Osteoblast (primary cell): ENCODE data around the gene TDG. TPM values are rescaled to one million over a fixed set of nuclear protein-coding genes. Genes with fewer than 3 reads are reported as not detected.

Source experiments
- DNase-seq: peaks from one replicate; pipeline ENCODE4 v3.0.0; 2011; ENCODE audit warnings: low spot score, mixed read lengths; ENCODE audit not compliant: insufficient read length; ENCODE audit errors: missing footprints
- H2AFZ ChIP-seq: 2 replicates; pipeline ENCODE4 v1.6.0; 2011; ENCODE audit warnings: mild to moderate bottlenecking, low read length
- H3K27ac ChIP-seq: 2 replicates; pipeline ENCODE4 v1.5.1; 2011; ENCODE audit warnings: mild to moderate bottlenecking, low read depth, low read length, moderate library complexity
- H3K27me3 ChIP-seq: 2 replicates; pipeline ENCODE4 v1.6.0; 2012; ENCODE audit warnings: mild to moderate bottlenecking, control low read depth, inconsistent platforms, low read length, moderate library complexity; ENCODE audit not compliant: insufficient read depth
- H3K36me3 ChIP-seq: 2 replicates; pipeline ENCODE4 v1.5.1; 2011; ENCODE audit warnings: mild to moderate bottlenecking, low read length, control low read depth, moderate library complexity; ENCODE audit not compliant: insufficient read depth
- H3K4me1 ChIP-seq: 2 replicates; pipeline ENCODE4 v1.5.1; 2011; ENCODE audit warnings: mild to moderate bottlenecking, low read length, control low read depth, moderate library complexity; ENCODE audit not compliant: insufficient read depth
- H3K4me2 ChIP-seq: 2 replicates; pipeline ENCODE4 v1.6.0; 2011; ENCODE audit warnings: mild to moderate bottlenecking, low read length; ENCODE audit not compliant: insufficient read depth
- H3K4me3 ChIP-seq: fragments of 200-600 bp; sonication (generic); 3 replicates; pipeline ENCODE4 v1.5.1; 2012; ENCODE audit warnings: mild to moderate bottlenecking, low read length, inconsistent platforms; ENCODE audit not compliant: insufficient read depth
- H3K79me2 ChIP-seq: 2 replicates; pipeline ENCODE4 v1.6.0; 2012; ENCODE audit warnings: mild to moderate bottlenecking, low read length, control low read depth, inconsistent platforms; ENCODE audit not compliant: insufficient read depth
- H3K9me3 ChIP-seq: 2 replicates; pipeline ENCODE4 v1.5.1; 2011; ENCODE audit warnings: low read depth, low read length, control low read depth
- H4K20me1 ChIP-seq: 2 replicates; pipeline ENCODE4 v1.6.0; 2012; ENCODE audit warnings: mild to moderate bottlenecking, low read length, control low read depth; ENCODE audit not compliant: insufficient read depth
- CTCF ChIP-seq: IDR thresholded peaks from 2 replicates; pipeline ENCODE4 v1.5.1; 2011; ENCODE audit warnings: mild to moderate bottlenecking, low read depth, low read length, moderate library complexity; ENCODE audit errors: extremely low read depth
- total RNA-seq: library from RNA; depleted of rRNA; stranded (reverse); fragments of >200 nt; gene quantifications from 2 replicates; pipeline ENCODE4 v1.2.3, GENCODE V29; 2012

TDG gene
- total RNA-seq, 1 donor: 23.2 TPM

- no peak overlapping the region for H3K27ac ChIP-seq
Measured at GRCh38 chr12:103998976-103999375, 33.3 kb downstream of the TDG start.

GRCh38 chr12:104000807-104001434 lies 35.2 kb downstream of the TDG start:
- Histone ChIP-seq H3K4me1 (no peaks in the 10 kb centered on the region), H3K4me3 (no peak overlapping the region), H3K36me3 (no peaks in the 10 kb centered on the region), H2AFZ (no peak overlapping the region), H4K20me1 (no peaks in the 10 kb centered on the region), H3K4me2 (no peak overlapping the region), H3K27me3 (no peaks in the 10 kb centered on the region), H3K79me2 (no peaks in the 10 kb centered on the region), H3K27ac (no peak overlapping the region), H3K9me3 (no peaks in the 10 kb centered on the region)
- no peak for DNase-seq
- no peak for TF ChIP-seq CTCF

More at GRCh38 chr12:103998976-103999375, 33.3 kb downstream of the TDG start:
- no peak for DNase-seq
- no peaks in the 10 kb centered on the region for H3K36me3 ChIP-seq
- H3K79me2 ChIP-seq: no peaks in the 10 kb centered on the region
- no peaks in the 10 kb centered on the region for H3K4me1 ChIP-seq
- no peak overlapping the region for H3K4me3 ChIP-seq
- no peak overlapping the region for H2AFZ ChIP-seq
- H3K9me3 ChIP-seq: no peaks in the 10 kb centered on the region
- H3K4me2 ChIP-seq: no peak overlapping the region
- H4K20me1 ChIP-seq: no peaks in the 10 kb centered on the region
- H3K27me3 ChIP-seq: no peaks in the 10 kb centered on the region
- no peak for TF ChIP-seq CTCF

- Histone ChIP-seq H2AFZ (no peak overlapping the region), H3K36me3 (no peaks in the 10 kb centered on the region), H3K4me2 (no peak overlapping the region), H4K20me1 (no peaks in the 10 kb centered on the region), H3K9me3 (no peaks in the 10 kb centered on the region), H3K27ac (no peak overlapping the region), H3K27me3 (no peaks in the 10 kb centered on the region), H3K79me2 (no peaks in the 10 kb centered on the region), H3K4me3 (no peak overlapping the region), H3K4me1 (peaks cover 12% of the 10 kb centered on the region)
- TF ChIP-seq CTCF: no peak
- no peak for DNase-seq
Measured at GRCh38 chr12:104002686-104003085, 37.0 kb downstream of the TDG start.

- Histone ChIP-seq H4K20me1 (no peaks in the 10 kb centered on the region), H3K9me3 (no peaks in the 10 kb centered on the region), H3K36me3 (no peaks in the 10 kb centered on the region), H3K27me3 (no peaks in the 10 kb centered on the region), H2AFZ (no peak overlapping the region), H3K4me1 (peaks cover 12% of the 10 kb centered on the region), H3K4me2 (no peak overlapping the region), H3K27ac (no peak overlapping the region), H3K4me3 (no peak overlapping the region), H3K79me2 (no peaks in the 10 kb centered on the region)
- DNase-seq: no peak
- no peak for TF ChIP-seq CTCF
Measured at GRCh38 chr12:104003596-104003995, 37.9 kb downstream of the TDG start.
